Measurements from ENCODE around the gene PCSK5. TPM values are rescaled to one million over a fixed set of nuclear protein-coding genes. Genes with fewer than 3 reads are reported as not detected.

The PCSK5 gene
- total and polyA plus RNA-seq, 2 of the 8 experiments (the other 6 are each of a cell fraction or from before 2014, with no cell fraction given), result 5.5 to 10.7 TPM

DNA sequence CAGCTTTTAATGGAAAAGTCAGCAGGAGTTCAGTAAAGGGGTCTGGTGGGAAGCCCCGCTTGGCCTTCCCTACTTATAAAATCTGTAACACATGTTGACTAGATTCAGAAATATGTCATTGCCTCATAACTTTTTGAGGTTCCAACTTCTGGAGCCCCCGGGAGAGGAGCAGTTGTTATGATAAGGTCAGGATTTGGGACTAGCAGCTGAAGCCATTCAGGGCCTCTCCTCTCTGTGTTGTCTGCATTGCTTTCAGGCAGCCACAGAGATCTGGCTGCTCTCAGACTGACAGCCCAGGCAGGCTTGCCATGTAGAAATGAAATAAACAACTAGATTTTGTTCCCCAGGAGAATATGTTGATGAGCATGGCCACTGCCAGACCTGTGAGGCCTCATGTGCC is 336.7 kb downstream of the PCSK5 start:
- Histone ChIP-seq H3K4me1 (replicated peaks in 1 of 4; ENCODE audit: control insufficient read depth in 3 of 4, insufficient read depth in 4 of 4, low read length in 3 of 4) (peaks cover 0 to 3% (median 0%) of the 10 kb centered on the region in 4 experiments; a peak in 1 of 7 replicates), H4K91ac (replicated peaks; ENCODE audit: insufficient read length, low read length) (no peak overlapping the region), H2BK5ac (ENCODE audit: low read depth, low read length) (no peak overlapping the region), H3K79me1 (ENCODE audit: low read depth, low read length) (no peaks in the 10 kb centered on the region), H3K9me3 (ENCODE audit: insufficient read depth in 2 of 2, low read depth in 1 of 2, low read length in 1 of 2) (no peaks in the 10 kb centered on the region), H4K20me1 (replicated peaks in 1 of 2; ENCODE audit: control insufficient read depth in 1 of 2, insufficient read depth in 2 of 2, low read length in 2 of 2) (no peaks in the 10 kb centered on the region), H3K9ac (replicated peaks in 1 of 4; ENCODE audit: extremely low read depth in 1 of 4, low read depth in 3 of 4, low read length in 3 of 4) (no peak overlapping the region), H2BK12ac (ENCODE audit: low read depth, low read length) (no peak overlapping the region), H3K27ac (ENCODE audit: low read depth, low read length) (no peak overlapping the region), H3K4me2 (ENCODE audit: insufficient read depth in 1 of 2, low read depth in 2 of 2, low read length in 2 of 2) (no peak overlapping the region), H3K79me2 (ENCODE audit: control insufficient read depth in 1 of 2, insufficient read depth in 2 of 2, low read length in 2 of 2) (no peaks in the 10 kb centered on the region), H3K4me3 (ENCODE audit: extremely low read depth in 1 of 4, insufficient read depth in 2 of 4, low read depth in 3 of 4, low read length in 4 of 4) (no peak overlapping the region), H3K4ac (replicated peaks; ENCODE audit: insufficient read length, low read depth, low read length) (no peak overlapping the region), H2BK20ac (ENCODE audit: low read length) (no peak overlapping the region), H3K23me2 (ENCODE audit: low read depth, low read length) (no peaks in the 10 kb centered on the region), H3K27me3 (replicated peaks in 1 of 4; ENCODE audit: control insufficient read depth in 3 of 4, extremely low read depth in 1 of 4, insufficient read depth in 3 of 4, low read length in 3 of 4) (no peaks in the 10 kb centered on the region), H3K36me3 (ENCODE audit: control insufficient read depth in 2 of 4, insufficient read depth in 4 of 4, low read length in 3 of 4) (no peaks in the 10 kb centered on the region), H2BK120ac (replicated peaks; ENCODE audit: low read depth, low read length) (no peak overlapping the region), H4K8ac (ENCODE audit: extremely low read depth, insufficient read depth, low read length) (no peak overlapping the region), H3K14ac (ENCODE audit: insufficient read length) (no peak overlapping the region), H3K56ac (replicated peaks; ENCODE audit: insufficient read length, low read depth, low read length) (no peak overlapping the region), H4K5ac (ENCODE audit: insufficient read length, low read depth, low read length) (no peak overlapping the region), H2BK15ac (ENCODE audit: low read length) (no peak overlapping the region), H2AK5ac (ENCODE audit: low read depth, low read length) (no peak overlapping the region), H2AFZ (ENCODE audit: low read length) (no peak overlapping the region), H3K23ac (ENCODE audit: insufficient read length) (no peak overlapping the region), H3K18ac (ENCODE audit: extremely low read depth, low read length) (no peak overlapping the region)
- TF ChIP-seq CBX8 (IDR thresholded peaks at IDR 0.05; ENCODE audit: borderline replicate concordance, low read depth, low read length), result no peak
- TF ChIP-seq BRCA1 (IDR thresholded peaks at IDR 0.05; ENCODE audit: low read depth, low read length), result no peak
- TF ChIP-seq SAP30 (IDR thresholded peaks at IDR 0.05; ENCODE audit: insufficient read depth, insufficient replicate concordance, low read length), result no peak
- no peak for TF ChIP-seq POU5F1 (IDR thresholded peaks at IDR 0.05; ENCODE audit: low read depth, low read length)
- TF ChIP-seq, protein P1, sequence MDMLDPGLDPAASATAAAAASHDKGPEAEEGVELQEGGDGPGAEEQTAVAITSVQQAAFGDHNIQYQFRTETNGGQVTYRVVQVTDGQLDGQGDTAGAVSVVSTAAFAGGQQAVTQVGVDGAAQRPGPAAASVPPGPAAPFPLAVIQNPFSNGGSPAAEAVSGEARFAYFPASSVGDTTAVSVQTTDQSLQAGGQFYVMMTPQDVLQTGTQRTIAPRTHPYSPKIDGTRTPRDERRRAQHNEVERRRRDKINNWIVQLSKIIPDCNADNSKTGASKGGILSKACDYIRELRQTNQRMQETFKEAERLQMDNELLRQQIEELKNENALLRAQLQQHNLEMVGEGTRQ (IDR thresholded peaks at IDR 0.05; ENCODE audit: low read length), result no peak
- TF ChIP-seq BACH1 (IDR thresholded peaks at IDR 0.05; ENCODE audit: low read length), result no peak
- no peak for TF ChIP-seq RXRA (IDR thresholded peaks at IDR 0.05; ENCODE audit: insufficient read depth, low read depth, low read length)
- no peak for TF ChIP-seq KDM4A (IDR thresholded peaks at IDR 0.05; ENCODE audit: low read depth, low read length, severe bottlenecking)
- no peak for TF ChIP-seq SIN3A (conservative IDR thresholded peaks at IDR 0.05 in 1 of 2, IDR thresholded peaks at IDR 0.05 in 1 of 2; ENCODE audit: low read depth in 1 of 2, low read length in 2 of 2)
- TF ChIP-seq, protein P2, sequence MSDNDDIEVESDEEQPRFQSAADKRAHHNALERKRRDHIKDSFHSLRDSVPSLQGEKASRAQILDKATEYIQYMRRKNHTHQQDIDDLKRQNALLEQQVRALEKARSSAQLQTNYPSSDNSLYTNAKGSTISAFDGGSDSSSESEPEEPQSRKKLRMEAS (IDR thresholded peaks at IDR 0.05), result no peak
- CTCF ChIA-PET (ENCODE audit: partially characterized antibody), result interaction anchor here (0.9 kb wide), 1 partner anchor 8 kb away, joined by 3 read pairs; no protein-coding TSS in a partner anchor
- no peak for FAIRE-seq
- 88% methylated on average over 2 of the region's 2 CpGs; no CpG with 5 or more reads in 1 of the 2 experiments for WGBS, 2 experiments (ENCODE audit: extremely low coverage in 1 of 2, insufficient coverage in 1 of 2, insufficient read length in 1 of 2, insufficient replicate concordance in 2 of 2, low coverage in 1 of 2, low lambda C conversion rate in 2 of 2, missing lambda C conversion rate in 1 of 2)
- DNase-seq (ENCODE audit: low read depth in 1 of 2, low spot score in 2 of 2), result no peak
- POLR2A ChIA-PET (ENCODE audit: partially characterized antibody), result no interaction called here
